Neuronal stem cell (in vitro differentiated cells): ENCODE measurements around the gene FRA10AC1.
"Not testable (repeated sequence)": the region's sequence is repeated elsewhere in the genome, so short reads cannot be mapped to it uniquely, and the experiment has no call there.

Experiments
- DNase-seq: peaks from one replicate; pipeline ENCODE4 v3.0.0-alpha.2; 2013; ENCODE audit warnings: low spot score
- H2AFZ ChIP-seq: one replicate; pipeline ENCODE4 v1.6.1; 2013; ENCODE audit warnings: mild to moderate bottlenecking, low read length, inconsistent platforms
- H2AK5ac ChIP-seq: 2 replicates; pipeline ENCODE4 v1.6.1; 2013; ENCODE audit warnings: low read depth, mild to moderate bottlenecking, inconsistent platforms, low read length, moderate library complexity, mixed read lengths
- H2BK120ac ChIP-seq: 2 replicates; pipeline ENCODE4 v1.6.1; 2013; ENCODE audit warnings: low read depth, mild to moderate bottlenecking, inconsistent platforms, low read length, moderate library complexity, mixed read lengths
- H2BK12ac ChIP-seq: one replicate; pipeline ENCODE4 v1.6.1; 2013; ENCODE audit warnings: low read length, inconsistent platforms
- H2BK15ac ChIP-seq: 2 replicates; pipeline ENCODE4 v1.6.1; 2013; ENCODE audit warnings: mild to moderate bottlenecking, low read length, inconsistent platforms, mixed read lengths
- H2BK5ac ChIP-seq: one replicate; pipeline ENCODE4 v1.6.1; 2013; ENCODE audit warnings: inconsistent platforms, mild to moderate bottlenecking, low read length, moderate library complexity
- H3K14ac ChIP-seq: one replicate; pipeline ENCODE4 v1.6.1; 2013; ENCODE audit warnings: low read length, inconsistent platforms
- H3K18ac ChIP-seq: 2 replicates; pipeline ENCODE4 v1.6.1; 2013; ENCODE audit warnings: low read length, inconsistent platforms
- H3K23ac ChIP-seq: 2 replicates; pipeline ENCODE4 v1.6.1; 2013; ENCODE audit warnings: low read depth, mild to moderate bottlenecking, mixed read lengths, low read length, inconsistent platforms; ENCODE audit not compliant: poor library complexity
- H3K27ac ChIP-seq: replicated peaks from 3 replicates; pipeline ENCODE4 v1.5.1; 2013; ENCODE audit warnings: low read length, inconsistent platforms
- H3K27me3 ChIP-seq, 3 experiments: 2 replicates each; pipeline ENCODE4 v1.6.1; 2013; ENCODE audit warnings: low read length in 3 of 3, mild to moderate bottlenecking in 2 of 3, inconsistent platforms in 1 of 3, low read depth in 1 of 3, mixed read lengths in 1 of 3, moderate library complexity in 1 of 3; ENCODE audit not compliant: control insufficient read depth in 3 of 3, insufficient read depth in 3 of 3
- H3K36me3 ChIP-seq, 2 donors: replicated peaks in 1 of 2; 2 replicates each; pipeline ENCODE4 v1.6.1; 2013; ENCODE audit warnings: low read length in 2 of 2; ENCODE audit not compliant: control insufficient read depth in 2 of 2, insufficient read depth in 2 of 2
- H3K4ac ChIP-seq: 2 replicates; pipeline ENCODE4 v1.6.1; 2013; ENCODE audit warnings: inconsistent platforms, mild to moderate bottlenecking, low read length, moderate library complexity
- H3K4me1 ChIP-seq, 2 donors: 1 replicate in 1 of 2; 2 replicates in 1 of 2; pipeline ENCODE4 v1.6.1; 2013; ENCODE audit warnings: low read length in 2 of 2, low read depth in 1 of 2; ENCODE audit not compliant: control insufficient read depth in 2 of 2, insufficient read depth in 1 of 2
- H3K4me2 ChIP-seq: one replicate; pipeline ENCODE4 v1.6.1; 2013; ENCODE audit warnings: mild to moderate bottlenecking, low read length, inconsistent platforms; ENCODE audit not compliant: insufficient read depth, poor library complexity, severe bottlenecking
- H3K4me3 ChIP-seq, 2 donors: 2 replicates each; pipeline ENCODE4 v1.5.1; 2013; ENCODE audit warnings: low read length in 2 of 2, mild to moderate bottlenecking in 2 of 2, inconsistent platforms in 1 of 2, moderate library complexity in 1 of 2
- H3K79me1 ChIP-seq: one replicate; pipeline ENCODE4 v1.6.1; 2013; ENCODE audit warnings: low read depth, mild to moderate bottlenecking, inconsistent platforms, low read length, moderate library complexity
- H3K9ac ChIP-seq: one replicate; pipeline ENCODE4 v1.6.1; 2013; ENCODE audit warnings: mild to moderate bottlenecking, low read depth, low read length, inconsistent platforms; ENCODE audit not compliant: poor library complexity
- H3K9me3 ChIP-seq, 2 donors: replicated peaks in 1 of 2; 2 replicates each; pipeline versions ENCODE3 to v1.6.1; 2013; ENCODE audit warnings: low read length in 2 of 2, mild to moderate bottlenecking in 2 of 2, inconsistent platforms in 1 of 2, low read depth in 1 of 2, mixed read lengths in 1 of 2, moderate library complexity in 1 of 2; ENCODE audit not compliant: control insufficient read depth in 2 of 2, insufficient read depth in 1 of 2
- H4K8ac ChIP-seq: one replicate; pipeline ENCODE4 v1.6.1; 2013; ENCODE audit warnings: low read depth, mild to moderate bottlenecking, inconsistent platforms, low read length, moderate library complexity
- H4K91ac ChIP-seq: one replicate; pipeline ENCODE4 v1.6.1; 2013; ENCODE audit warnings: low read length, low read depth, mild to moderate bottlenecking, inconsistent platforms; ENCODE audit not compliant: poor library complexity
- WGBS, 2 donors: extraction: QIAGEN DNeasy Blood & Tissue Kit; methylation state at CpG; one replicate each; pipeline ENCODE4 v1.1.7; 2013; ENCODE audit warnings: missing lambda C conversion rate in 2 of 2, mixed read lengths in 1 of 2; ENCODE audit not compliant: insufficient read length in 2 of 2, insufficient replicate concordance in 1 of 2; ENCODE audit errors: extremely low coverage in 2 of 2; 5-methylcytosine and 5-hydroxymethylcytosine counted together

Gene FRA10AC1

DNA sequence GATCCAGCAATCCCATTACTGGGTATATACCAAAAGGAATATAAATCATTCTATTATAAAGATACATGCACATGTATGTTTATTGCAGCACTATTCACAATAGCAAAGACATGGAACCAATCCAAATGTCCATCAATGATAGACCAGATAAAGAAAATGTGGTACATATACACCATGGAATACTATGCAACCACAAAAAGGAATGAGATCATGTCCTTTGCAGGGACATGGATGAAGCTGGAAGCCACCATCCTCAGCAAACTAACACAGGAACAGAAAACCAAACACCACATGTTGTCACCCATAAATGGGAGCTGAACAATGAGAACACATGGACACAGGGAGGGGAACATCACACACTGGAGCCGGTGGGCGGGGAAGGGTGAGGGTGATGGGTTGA is 5.8 kb downstream of the FRA10AC1 start:
- no CpG with 5 or more reads among the region's 2 CpGs for WGBS, 2 donors
- H3K27me3 ChIP-seq, result not testable (repeated sequence)

DNA sequence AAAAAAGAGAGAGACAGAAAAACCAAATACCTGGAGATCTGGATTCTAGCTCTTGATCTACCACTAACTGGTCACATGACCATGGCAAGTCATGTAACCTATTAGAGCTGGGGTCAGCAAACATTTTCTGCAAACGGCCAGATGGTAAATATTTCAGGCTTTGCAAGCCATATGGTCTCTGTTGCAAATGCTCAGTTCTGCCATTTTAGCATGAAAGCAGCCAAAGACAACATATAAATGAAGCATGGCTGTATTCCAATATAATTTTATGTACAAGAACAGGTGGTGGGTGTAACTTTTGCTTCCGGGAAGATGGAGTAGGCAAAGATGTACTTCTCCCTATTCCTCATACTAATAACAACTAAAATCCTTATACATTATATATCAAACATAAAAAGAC is 6.7 kb downstream of the FRA10AC1 start:
- Histone ChIP-seq H4K91ac (no peak overlapping the region), H2BK5ac (no peak overlapping the region), H3K9ac (no peak overlapping the region), H3K4ac (no peak overlapping the region), H3K79me1 (no peaks in the 10 kb centered on the region), H3K9me3 (no peaks in the 10 kb centered on the region), H2AK5ac (no peak overlapping the region), H2BK12ac (no peak overlapping the region), H2BK15ac (no peak overlapping the region), H3K4me2 (no peak overlapping the region), H3K4me1 (no peaks in the 10 kb centered on the region), H3K27me3 (no peaks in the 10 kb centered on the region), H4K8ac (no peak overlapping the region), H3K36me3 (peaks cover 5 to 84% of the 10 kb centered on the region in 2 donors), H3K18ac (no peak overlapping the region), H2AFZ (no peak overlapping the region), H3K27ac (no peak overlapping the region), H3K14ac (no peak overlapping the region), H3K23ac (no peak overlapping the region), H2BK120ac (no peak overlapping the region), H3K4me3 (no peak overlapping the region)
- WGBS, 2 donors, result no CpG with 5 or more reads among the region's 2 CpGs
- DNase-seq, result no peak

More for the DNA sequence above, 5.8 kb downstream of the FRA10AC1 start:
- not testable (repeated sequence) for H2AK5ac ChIP-seq, DNase-seq, H3K23ac ChIP-seq, H3K79me1 ChIP-seq, H2BK12ac ChIP-seq, H2BK5ac ChIP-seq, H2AFZ ChIP-seq, H2BK15ac ChIP-seq, H3K9ac ChIP-seq, H3K9me3 ChIP-seq, H3K4ac ChIP-seq, H4K91ac ChIP-seq, H3K4me1 ChIP-seq, H4K8ac ChIP-seq, H3K18ac ChIP-seq, H3K4me3 ChIP-seq, H3K14ac ChIP-seq, H3K4me2 ChIP-seq, H3K27ac ChIP-seq, H2BK120ac ChIP-seq
- H3K36me3 ChIP-seq, result peaks cover 5 to 76% of the 10 kb centered on the region in 2 donors

DNA sequence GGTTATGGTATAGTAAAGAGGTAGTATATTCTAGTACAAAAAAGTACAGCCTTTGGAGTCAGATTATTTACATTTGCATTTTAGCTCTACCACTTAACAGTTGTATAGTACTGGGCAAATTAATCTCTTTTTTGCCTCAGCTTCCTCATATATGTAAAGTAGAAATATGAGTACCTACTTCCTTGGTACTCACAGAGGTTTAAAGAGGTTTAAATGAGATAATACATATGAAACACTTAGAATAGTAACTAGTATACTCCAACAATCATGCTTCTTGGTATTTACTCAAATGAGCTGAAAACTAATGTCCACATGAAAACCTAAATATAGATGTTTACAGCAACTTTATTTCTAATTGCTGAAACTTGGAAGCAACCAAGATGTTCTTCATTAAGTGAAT is 14.7 kb downstream of the FRA10AC1 start:
- Histone ChIP-seq H3K36me3 (peaks cover 3 to 42% of the 10 kb centered on the region in 2 donors), H3K4me1 (no peaks in the 10 kb centered on the region), H4K8ac (no peak overlapping the region), H3K27me3 (no peaks in the 10 kb centered on the region), H4K91ac (no peak overlapping the region), H3K4ac (no peak overlapping the region), H3K18ac (no peak overlapping the region), H2BK15ac (no peak overlapping the region), H3K4me2 (no peak overlapping the region), H3K9me3 (no peaks in the 10 kb centered on the region), H2BK5ac (no peak overlapping the region), H3K14ac (no peak overlapping the region), H2AK5ac (no peak overlapping the region), H2BK120ac (no peak overlapping the region), H3K4me3 (no peak overlapping the region), H2BK12ac (no peak overlapping the region), H3K27ac (no peak overlapping the region), H3K23ac (no peak overlapping the region), H2AFZ (no peak overlapping the region), H3K79me1 (no peaks in the 10 kb centered on the region), H3K9ac (no peak overlapping the region)
- no peak for DNase-seq

DNA sequence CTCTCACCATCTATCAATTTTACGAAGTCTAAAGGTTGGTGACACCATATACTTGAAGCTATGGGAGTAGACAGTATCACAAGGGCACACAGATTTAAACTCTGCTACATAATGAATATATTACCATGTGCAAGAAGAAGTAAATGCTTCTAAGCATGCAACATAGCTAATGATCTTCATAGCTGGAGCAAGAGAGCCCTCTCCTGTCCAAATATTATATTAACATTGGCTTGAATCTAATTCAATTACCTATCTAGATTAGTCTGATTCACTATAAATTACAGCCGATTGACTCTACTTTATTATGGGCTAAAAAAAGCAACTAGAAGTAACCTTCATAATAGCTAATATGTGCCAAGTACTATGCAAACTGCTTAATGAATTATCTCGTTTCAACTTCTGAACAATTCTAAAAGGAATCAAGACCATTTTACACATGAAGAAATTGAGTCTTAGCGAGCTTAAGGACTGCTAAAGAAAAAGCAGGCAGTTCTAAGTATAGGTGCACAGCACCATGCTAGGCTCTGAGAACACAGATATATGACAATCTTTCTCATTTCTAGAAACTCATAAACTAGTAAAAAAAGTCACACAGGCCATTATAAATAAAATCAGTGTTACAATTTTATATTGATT is 21.9 kb downstream of the FRA10AC1 start:
- H3K27ac ChIP-seq, result no peak overlapping the region
- WGBS, 2 donors, result no CpG with 5 or more reads among the region's 4 CpGs

More for the DNA sequence above, 21.9 kb downstream of the FRA10AC1 start:
- Histone ChIP-seq H2AFZ (no peak overlapping the region), H3K18ac (no peak overlapping the region), H3K4me2 (no peak overlapping the region), H3K27me3 (no peaks in the 10 kb centered on the region), H3K4me1 (no peaks in the 10 kb centered on the region), H3K79me1 (no peaks in the 10 kb centered on the region), H4K8ac (no peak overlapping the region), H3K9me3 (no peaks in the 10 kb centered on the region), H3K4me3 (no peak overlapping the region), H2AK5ac (no peak overlapping the region), H3K4ac (no peak overlapping the region), H3K23ac (no peak overlapping the region), H2BK12ac (no peak overlapping the region), H4K91ac (no peak overlapping the region), H2BK15ac (no peak overlapping the region), H2BK120ac (no peak overlapping the region), H3K36me3 (peaks cover 0 to 59% of the 10 kb centered on the region in 2 donors), H3K14ac (no peak overlapping the region), H3K9ac (no peak overlapping the region), H2BK5ac (no peak overlapping the region)
- peak; percentile 20 for DNase-seq
